Mesendoderm (in vitro differentiated cells): Measurements from ENCODE around the gene WFDC12.
A peak's percentile ranks its signal among the peaks of the same experiment; 100 is the strongest.
"Not testable (repeated sequence)": the region's sequence is repeated elsewhere in the genome, so short reads cannot be mapped to it uniquely, and the experiment has no call there.

Experiments
- DNase-seq: peaks from one replicate; pipeline ENCODE4 v3.0.0; 2013
- H2AK5ac ChIP-seq: 2 replicates; pipeline ENCODE4 v1.6.1; 2013; ENCODE audit warnings: low read length, inconsistent platforms
- H2BK120ac ChIP-seq: 2 replicates; pipeline ENCODE4 v1.6.1; 2013; ENCODE audit warnings: low read depth, mild to moderate bottlenecking, low read length, moderate library complexity, mixed read lengths
- H2BK15ac ChIP-seq: replicated peaks from 2 replicates; pipeline ENCODE4 v1.6.1; 2013; ENCODE audit warnings: low read depth, mild to moderate bottlenecking, moderate library complexity
- H2BK5ac ChIP-seq: 2 replicates; pipeline ENCODE4 v1.6.1; 2013; ENCODE audit warnings: low read length, inconsistent platforms
- H3K18ac ChIP-seq: 2 replicates; pipeline ENCODE4 v1.6.1; 2013; ENCODE audit warnings: mild to moderate bottlenecking, low read length, mixed read lengths
- H3K23ac ChIP-seq: one replicate; pipeline ENCODE4 v1.6.1; 2013; ENCODE audit warnings: low read length
- H3K27ac ChIP-seq: 2 replicates; pipeline ENCODE4 v1.5.1; 2013; ENCODE audit warnings: low read depth, mild to moderate bottlenecking, inconsistent platforms, low read length, moderate library complexity
- H3K27me3 ChIP-seq: 2 replicates; pipeline ENCODE4 v1.6.1; 2013; ENCODE audit warnings: low read length, control low read depth, mild to moderate bottlenecking, inconsistent platforms; ENCODE audit not compliant: insufficient read depth, poor library complexity
- H3K36me3 ChIP-seq: 2 replicates; pipeline ENCODE4 v1.6.1; 2013; ENCODE audit warnings: low read length, inconsistent platforms; ENCODE audit not compliant: control insufficient read depth, insufficient read depth
- H3K4ac ChIP-seq: one replicate; pipeline ENCODE4 v1.6.1; 2013; ENCODE audit warnings: low read depth, mild to moderate bottlenecking, low read length, moderate library complexity
- H3K4me1 ChIP-seq: 2 replicates; pipeline ENCODE4 v1.6.1; 2013; ENCODE audit warnings: low read depth, low read length, inconsistent platforms; ENCODE audit not compliant: control insufficient read depth
- H3K4me2 ChIP-seq: 2 replicates; pipeline ENCODE4 v1.6.1; 2013; ENCODE audit warnings: low read length
- H3K4me3 ChIP-seq: 2 replicates; pipeline ENCODE4 v1.5.1; 2013; ENCODE audit warnings: mild to moderate bottlenecking, low read length
- H3K56ac ChIP-seq: one replicate; pipeline ENCODE4 v1.6.1; 2013; ENCODE audit warnings: low read length
- H3K79me1 ChIP-seq: 2 replicates; pipeline ENCODE4 v1.6.1; 2013; ENCODE audit warnings: low read length, inconsistent platforms
- H3K79me2 ChIP-seq: 2 replicates; pipeline ENCODE4 v1.6.1; 2013; ENCODE audit warnings: mild to moderate bottlenecking, low read length; ENCODE audit not compliant: control insufficient read depth, insufficient read depth
- H3K9ac ChIP-seq: 2 replicates; pipeline ENCODE4 v1.6.1; 2013; ENCODE audit warnings: low read length, inconsistent platforms
- H4K5ac ChIP-seq: one replicate; pipeline ENCODE4 v1.6.1; 2013; ENCODE audit warnings: low read length
- H4K8ac ChIP-seq: one replicate; pipeline ENCODE4 v1.6.1; 2013; ENCODE audit warnings: low read depth, mild to moderate bottlenecking, control low read depth, low read length, moderate library complexity
- WGBS: extraction: QIAGEN DNeasy Blood & Tissue Kit; methylation state at CpG from one replicate; pipeline ENCODE4 v1.1.7; 2013; ENCODE audit warnings: low lambda C conversion rate, missing lambda C conversion rate; ENCODE audit not compliant: insufficient coverage; ENCODE audit errors: extremely low coverage; 5-methylcytosine and 5-hydroxymethylcytosine counted together

WFDC12 gene

DNA sequence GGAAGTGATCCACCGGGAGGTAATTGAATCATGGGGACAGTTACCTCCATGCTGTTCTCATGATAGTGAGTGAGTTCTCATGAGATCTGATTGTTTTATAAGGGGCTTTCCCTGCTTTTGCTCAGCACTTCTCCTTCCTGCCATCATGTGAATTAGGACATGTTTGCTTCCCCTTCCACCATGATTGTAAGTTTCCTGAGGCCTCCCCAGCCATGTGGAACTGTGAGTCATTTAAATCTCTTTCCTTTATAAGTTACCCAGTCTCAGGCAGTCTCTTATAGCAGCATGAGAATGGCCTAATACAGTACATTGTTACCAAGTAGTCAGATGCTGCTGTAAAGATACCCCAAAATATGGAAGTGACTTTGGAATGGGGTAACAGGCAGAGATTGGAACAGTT lies 30.5 kb upstream of the WFDC12 start:
- not testable (repeated sequence) for H3K79me1 ChIP-seq, H3K9ac ChIP-seq, H2BK120ac ChIP-seq, H3K36me3 ChIP-seq, DNase-seq, H3K79me2 ChIP-seq, H3K27ac ChIP-seq, H3K4ac ChIP-seq, H3K27me3 ChIP-seq, H2AK5ac ChIP-seq, H3K18ac ChIP-seq, H2BK15ac ChIP-seq, H3K4me1 ChIP-seq, H4K8ac ChIP-seq, H3K4me3 ChIP-seq, H3K56ac ChIP-seq, H3K4me2 ChIP-seq, H3K23ac ChIP-seq, H2BK5ac ChIP-seq, H4K5ac ChIP-seq
- no CpG with 5 or more reads among the region's 1 CpG for WGBS

GRCh38 chr20:45154183-45154582 lies 29.9 kb upstream of the WFDC12 start:
- H3K9ac ChIP-seq = no peak overlapping the region
- H4K5ac ChIP-seq = no peak overlapping the region
- H3K4me3 ChIP-seq = no peak overlapping the region
- H4K8ac ChIP-seq = no peak overlapping the region
- no peak overlapping the region for H3K56ac ChIP-seq
- no peaks in the 10 kb centered on the region for H3K79me1 ChIP-seq
- no peak overlapping the region for H2BK5ac ChIP-seq
- H3K4ac ChIP-seq = no peak overlapping the region
- no peak overlapping the region for H3K18ac ChIP-seq
- no peaks in the 10 kb centered on the region for H3K79me2 ChIP-seq
- H3K36me3 ChIP-seq = no peaks in the 10 kb centered on the region
- DNase-seq = peak; percentile 11
- H2BK15ac ChIP-seq = no peak overlapping the region
- H3K27me3 ChIP-seq = no peaks in the 10 kb centered on the region
- no CpG with 5 or more reads among the region's 3 CpGs for WGBS
- H2AK5ac ChIP-seq = no peak overlapping the region
- peak overlapping the region; percentile 66 for H3K23ac ChIP-seq
- H3K4me2 ChIP-seq = no peak overlapping the region
- H2BK120ac ChIP-seq = no peak overlapping the region
- H3K27ac ChIP-seq = no peak overlapping the region
- H3K4me1 ChIP-seq = no peaks in the 10 kb centered on the region

- peak overlapping the region; percentile 66 for H3K23ac ChIP-seq
- H2BK120ac ChIP-seq = no peak overlapping the region
- no peak overlapping the region for H3K56ac ChIP-seq
- H3K27me3 ChIP-seq = no peaks in the 10 kb centered on the region
- no peak overlapping the region for H2AK5ac ChIP-seq
- no peaks in the 10 kb centered on the region for H3K79me2 ChIP-seq
- no peaks in the 10 kb centered on the region for H3K4me1 ChIP-seq
- H3K27ac ChIP-seq = no peak overlapping the region
- H3K4me3 ChIP-seq = no peak overlapping the region
- no peak overlapping the region for H3K18ac ChIP-seq
- H3K36me3 ChIP-seq = no peaks in the 10 kb centered on the region
- no peak overlapping the region for H3K4me2 ChIP-seq
- H3K9ac ChIP-seq = no peak overlapping the region
- DNase-seq = no peak
- H4K5ac ChIP-seq = no peak overlapping the region
- H2BK5ac ChIP-seq = no peak overlapping the region
- H4K8ac ChIP-seq = no peak overlapping the region
- no peaks in the 10 kb centered on the region for H3K79me1 ChIP-seq
- no peak overlapping the region for H2BK15ac ChIP-seq
- H3K4ac ChIP-seq = no peak overlapping the region
- no CpG with 5 or more reads among the region's 1 CpG for WGBS
Measured at GRCh38 chr20:45153752-45154151, 29.5 kb upstream of the WFDC12 start.

DNA sequence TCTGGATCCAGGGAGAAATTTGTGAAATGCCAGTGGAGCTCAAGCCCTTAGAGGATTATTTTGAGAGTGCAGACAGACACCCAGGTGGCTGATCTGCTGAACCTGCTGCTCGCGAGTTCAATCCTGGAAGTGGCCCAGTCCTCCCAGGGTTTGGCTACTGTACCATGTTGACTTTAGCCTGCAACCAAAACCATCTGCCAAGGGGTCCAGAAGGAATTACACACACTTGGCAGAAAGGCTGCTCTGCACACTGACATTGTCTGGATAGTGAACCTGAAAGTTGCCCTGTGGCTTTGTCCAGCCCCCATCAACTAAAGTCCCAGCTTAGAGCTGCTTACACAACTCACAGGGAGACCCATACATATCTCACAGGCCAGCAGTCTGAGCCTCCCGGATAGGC lies 28.9 kb upstream of the WFDC12 start:
- no CpG with 5 or more reads among the region's 3 CpGs for WGBS
- H3K9ac ChIP-seq = no peak overlapping the region
- DNase-seq = no peak

GRCh38 chr20:45152405-45152804 lies 28.1 kb upstream of the WFDC12 start:
- Histone ChIP-seq H3K4me1 (no peaks in the 10 kb centered on the region), H3K23ac (no peak overlapping the region), H4K8ac (no peak overlapping the region), H3K79me2 (no peaks in the 10 kb centered on the region), H3K27me3 (no peaks in the 10 kb centered on the region), H2AK5ac (no peak overlapping the region), H3K4me2 (no peak overlapping the region), H3K27ac (no peak overlapping the region), H2BK120ac (no peak overlapping the region), H3K4ac (no peak overlapping the region), H3K18ac (no peak overlapping the region), H2BK15ac (no peak overlapping the region), H3K36me3 (no peaks in the 10 kb centered on the region), H3K79me1 (no peaks in the 10 kb centered on the region), H2BK5ac (no peak overlapping the region), H4K5ac (no peak overlapping the region), H3K9ac (no peak overlapping the region), H3K56ac (no peak overlapping the region), H3K4me3 (no peak overlapping the region)
- no peak for DNase-seq
- no CpG with 5 or more reads among the region's 2 CpGs for WGBS

More for the DNA sequence above, 28.9 kb upstream of the WFDC12 start:
- Histone ChIP-seq H2BK15ac (no peak overlapping the region), H3K36me3 (no peaks in the 10 kb centered on the region), H3K27me3 (no peaks in the 10 kb centered on the region), H3K23ac (no peak overlapping the region), H3K4ac (no peak overlapping the region), H2BK120ac (no peak overlapping the region), H4K5ac (no peak overlapping the region), H3K4me1 (no peaks in the 10 kb centered on the region), H3K4me3 (no peak overlapping the region), H3K79me1 (no peaks in the 10 kb centered on the region), H3K18ac (no peak overlapping the region), H4K8ac (no peak overlapping the region), H3K56ac (no peak overlapping the region), H3K79me2 (no peaks in the 10 kb centered on the region), H3K27ac (no peak overlapping the region), H2BK5ac (no peak overlapping the region), H2AK5ac (no peak overlapping the region), H3K4me2 (no peak overlapping the region)

- no peak overlapping the region for H4K8ac ChIP-seq
- H3K79me2 ChIP-seq = no peaks in the 10 kb centered on the region
- no peak overlapping the region for H3K56ac ChIP-seq
- no peak overlapping the region for H3K4ac ChIP-seq
- H3K4me2 ChIP-seq = no peak overlapping the region
- H3K23ac ChIP-seq = no peak overlapping the region
- no peak overlapping the region for H2BK5ac ChIP-seq
- no peaks in the 10 kb centered on the region for H3K27me3 ChIP-seq
- H4K5ac ChIP-seq = no peak overlapping the region
- DNase-seq = no peak
- H3K4me3 ChIP-seq = no peak overlapping the region
- no peak overlapping the region for H3K9ac ChIP-seq
- no CpG with 5 or more reads among the region's 3 CpGs for WGBS
- H3K27ac ChIP-seq = no peak overlapping the region
- H3K18ac ChIP-seq = no peak overlapping the region
- no peaks in the 10 kb centered on the region for H3K4me1 ChIP-seq
- H3K79me1 ChIP-seq = no peaks in the 10 kb centered on the region
- no peak overlapping the region for H2BK15ac ChIP-seq
- H3K36me3 ChIP-seq = no peaks in the 10 kb centered on the region
- no peak overlapping the region for H2AK5ac ChIP-seq
- H2BK120ac ChIP-seq = no peak overlapping the region
Measured at GRCh38 chr20:45149062-45149461, 24.8 kb upstream of the WFDC12 start.
